GM12878 (cell line): ENCODE measurements around the gene ARHGAP12. TPM values are rescaled to one million over a fixed set of nuclear protein-coding genes. Genes with fewer than 3 reads are reported as not detected.

Source experiments
- ATAC-seq: fragments of 200-7000 bp; cut with Tn5 transposase; 3 replicates; pipeline ENCODE4 v1.9.1; 2020; ENCODE audit warnings: mild to moderate bottlenecking, moderate library complexity
- Bru-seq: library from RNA; stranded (reverse); fragments of 400-500 nt; gene quantifications from one replicate; lab custom pipeline; 2021; lab: Mats Ljungman, UMichigan
- BruChase-seq, 2 experiments: library from RNA; stranded (reverse); fragments of 400-500 nt; gene quantifications; one replicate each; lab custom pipeline; 2021; lab: Mats Ljungman, UMichigan
- BruUV-seq: library from RNA; stranded (reverse); fragments of 400-500 nt; replicated peaks from 2 replicates; lab custom pipeline; 2021; lab: Mats Ljungman, UMichigan
- CTCF ChIA-PET: fragments of 300-600 bp; sonication (Branson Sonifier 250); formaldehyde crosslinking; extraction: SDS; loops from one replicate; lab custom pipeline; 2021; ENCODE audit warnings: inconsistent platforms; lab: Yijun Ruan, JAX
- POLR2A ChIA-PET: fragments of 350-600 bp; formaldehyde crosslinking; extraction: SDS; loops from one replicate; lab custom pipeline; 2021; ENCODE audit warnings: inconsistent platforms; lab: Charles Lee
- RAD21 ChIA-PET: fragments of 300-600 bp; sonication (Branson Sonifier 250); formaldehyde crosslinking; loops from one replicate; lab custom pipeline; 2023; ENCODE audit warnings: antibody characterized with exemption; ENCODE audit not compliant: unreplicated experiment; lab: Charles Lee
- SMC1A ChIA-PET: fragments of 300-600 bp; sonication (Branson Sonifier 250); formaldehyde crosslinking; loops from one replicate; lab custom pipeline; 2023; ENCODE audit not compliant: unreplicated experiment, uncharacterized antibody; lab: Charles Lee
- DNase-seq: peaks from one replicate; pipeline ENCODE4 v3.0.0-alpha.2; 2011; ENCODE audit warnings: low read depth, low spot score
- FAIRE-seq: peaks from 3 replicates; lab custom pipeline; 2011; peaks lifted over from hg19 to GRCh38; lab: Jason Lieb, UNC
- H2AFZ ChIP-seq: 2 replicates; pipeline ENCODE4 v1.6.0; 2011; ENCODE audit warnings: low read depth, low read length, control low read depth; ENCODE audit not compliant: control insufficient read depth
- H3K27ac ChIP-seq: 2 replicates; pipeline ENCODE4 v1.5.1; 2011; ENCODE audit warnings: control low read depth; ENCODE audit not compliant: control insufficient read depth, insufficient read depth
- H3K27me3 ChIP-seq, 2 experiments: replicated peaks in 1 of 2; 2 replicates each; pipeline versions ENCODE4 v1.6.0 to v1.6.1; 2011; ENCODE audit warnings: low read length in 1 of 2; ENCODE audit not compliant: control insufficient read depth in 2 of 2, insufficient read depth in 2 of 2
- H3K36me3 ChIP-seq, 2 experiments: 2 replicates each; pipeline ENCODE4 v1.5.1; 2011; ENCODE audit warnings: low read length in 1 of 2; ENCODE audit not compliant: control insufficient read depth in 2 of 2, insufficient read depth in 2 of 2
- H3K4me1 ChIP-seq: 2 replicates; pipeline ENCODE4 v1.6.1; 2011; ENCODE audit warnings: mild to moderate bottlenecking, low read length, moderate library complexity, mixed read lengths; ENCODE audit not compliant: control insufficient read depth, insufficient read depth
- H3K4me2 ChIP-seq: 2 replicates; pipeline ENCODE4 v1.6.0; 2011; ENCODE audit warnings: control low read depth; ENCODE audit not compliant: control insufficient read depth, insufficient read depth
- H3K4me3 ChIP-seq: fragments of 200-600 bp; sonication (generic); 2 replicates; pipeline ENCODE4 v1.5.1; 2016
- H3K79me2 ChIP-seq: 2 replicates; pipeline ENCODE4 v1.6.0; 2011; ENCODE audit warnings: low read length; ENCODE audit not compliant: control insufficient read depth, insufficient read depth
- H3K9ac ChIP-seq: 2 replicates; pipeline ENCODE4 v1.8.0; 2011; ENCODE audit warnings: low read length, control low read depth, mixed read lengths; ENCODE audit not compliant: control insufficient read depth, insufficient read depth
- H3K9me3 ChIP-seq: replicated peaks from 3 replicates; pipeline ENCODE4 v1.5.1; 2011; ENCODE audit warnings: mild to moderate bottlenecking, low read length; ENCODE audit not compliant: control insufficient read depth, insufficient read depth
- H4K20me1 ChIP-seq: 2 replicates; pipeline ENCODE4 v1.6.0; 2011; ENCODE audit not compliant: control insufficient read depth, insufficient read depth
- ATF3 ChIP-seq: IDR thresholded peaks from 2 replicates; pipeline ENCODE4 v1.6.1; 2011; ENCODE audit warnings: low read depth, mild to moderate bottlenecking, low read length, moderate library complexity, borderline replicate concordance; ENCODE audit errors: extremely low read depth
- BMI1 ChIP-seq: fragments of 450-650 bp; IDR thresholded peaks from 2 replicates; pipeline ENCODE4 v1.6.1; 2016; ENCODE audit warnings: mild to moderate bottlenecking, moderate library complexity, borderline replicate concordance
- CHD1 ChIP-seq: IDR thresholded peaks from 2 replicates; pipeline ENCODE4 v1.6.1; 2012; ENCODE audit warnings: low read depth, low read length, improper control_type of control experiment
- CREM ChIP-seq: IDR thresholded peaks from 2 replicates; pipeline ENCODE4 v1.6.1; 2014; ENCODE audit warnings: antibody characterized with exemption, low read depth
- DPF2 ChIP-seq: fragments of 450-650 bp; IDR thresholded peaks from 2 replicates; pipeline ENCODE4 v1.6.1; 2017; ENCODE audit warnings: mild to moderate bottlenecking
- E4F1 ChIP-seq: fragments of 450-650 bp; IDR thresholded peaks from 2 replicates; pipeline ENCODE4 v1.6.1; 2018; ENCODE audit warnings: borderline replicate concordance, mild to moderate bottlenecking; ENCODE audit not compliant: partially characterized antibody
- EED ChIP-seq: sonication (generic); IDR thresholded peaks from 2 replicates; pipeline ENCODE4 v1.6.1; 2016; ENCODE audit warnings: antibody characterized with exemption, low read depth
- FOS ChIP-seq: IDR thresholded peaks from 3 replicates; pipeline ENCODE4 v1.6.1; 2011; ENCODE audit warnings: borderline replicate concordance; ENCODE audit not compliant: insufficient read length; ENCODE audit errors: extremely low read depth
- HDGF ChIP-seq: fragments of 450-650 bp; IDR thresholded peaks from 2 replicates; pipeline ENCODE4 v1.6.1; 2016; ENCODE audit warnings: antibody characterized with exemption
- IKZF1 ChIP-seq: fragments of 450-650 bp; conservative IDR thresholded peaks from 2 replicates; pipeline ENCODE4 v1.6.1; 2017; ENCODE audit warnings: antibody characterized with exemption, mild to moderate bottlenecking
- JUNB ChIP-seq: IDR thresholded peaks from 2 replicates; pipeline ENCODE4 v1.6.1; 2016; ENCODE audit warnings: antibody characterized with exemption, mild to moderate bottlenecking
- KDM1A ChIP-seq: fragments of 200-600 bp; sonication (generic); IDR thresholded peaks from 2 replicates; pipeline ENCODE4 v1.6.1; 2016; ENCODE audit warnings: borderline replicate concordance
- KLF5 ChIP-seq: fragments of 450-650 bp; IDR thresholded peaks from 2 replicates; pipeline ENCODE4 v1.6.1; 2014; ENCODE audit warnings: mild to moderate bottlenecking; ENCODE audit not compliant: partially characterized antibody
- POU2F2 ChIP-seq: IDR thresholded peaks from 3 replicates; pipeline ENCODE4 v1.6.1; 2011; ENCODE audit warnings: low read depth, mild to moderate bottlenecking, low read length, borderline replicate concordance
- WGBS: methylation state at CpG from one replicate; pipeline ENCODE4 v1.1.6; 2016; ENCODE audit warnings: low lambda C conversion rate; ENCODE audit not compliant: insufficient replicate concordance, insufficient coverage; ENCODE audit errors: missing lambda C conversion rate; 5-methylcytosine and 5-hydroxymethylcytosine counted together
- in situ Hi-C: fragments of 300-500 bp; cut with MboI; formaldehyde crosslinking; loops from 9 replicates; pipeline ENCODE4 v1.14.3; 2018; ENCODE audit warnings: mixed read lengths
- intact Hi-C: fragments of 100-400 bp; cut with micrococcal nuclease; formaldehyde crosslinking; loops from one replicate; pipeline ENCODE4 v1.14.2; 2022; ENCODE audit not compliant: unreplicated experiment
- long read RNA-seq, 2 experiments: library from polyadenylated mRNA; unstranded; transcript quantifications; one replicate each; pipeline ENCODE4 v2.0.0, GENCODE V29; 2019 to 2020
- polyA minus RNA-seq, 3 experiments: library from RNA; depleted of rRNA, polyadenylated mRNA; stranded (reverse); fragments of >200 nt; gene quantifications; 2 replicates each; pipeline ENCODE4 v1.2.3, GENCODE V29; 2011
- polyA plus RNA-seq, 11 experiments: library from polyadenylated mRNA; depleted of rRNA in 4 of 11; unstranded in 6 of 11; stranded (reverse) in 5 of 11; fragments of >200 nt; fragmentation: Nextera tagmentation in 4 of 11; fragmentation: Illumina TruSeq in 1 of 11; extraction: Ambion mirVana in 4 of 11; extraction: Trizol in 1 of 11; gene quantifications; 1 replicate in 1 of 11; 2 replicates in 10 of 11; pipeline versions ENCODE4 v1.2.1 to v1.2.3, GENCODE V29; 2011 to 2016; ENCODE audit warnings: inconsistent platforms in 2 of 11, missing spikeins in 2 of 11, low read depth in 1 of 11
- total RNA-seq, 4 experiments: library from RNA; depleted of rRNA in 3 of 4; stranded (reverse); fragments of >200 nt in 3 of 4; fragmentation: Illumina TruSeq in 1 of 4; extraction: Trizol in 1 of 4; gene quantifications; 2 replicates each; pipeline versions ENCODE4 v1.2.1 to v1.2.3, GENCODE V29; 2013 to 2021

ARHGAP12 gene
- total RNA-seq (2013; cell fraction: nucleolus; rRNA removed): 88.4 and 89.2 TPM in 2 replicates
- total RNA-seq (2014; rRNA removed) (9.7 and 12.2 TPM in 2 replicates), total RNA-seq (2014; rRNA removed; fragmentation: Illumina TruSeq; extraction: Trizol) (12.9 and 13.5 TPM in 2 replicates), total RNA-seq (2021) (7.4 and 8.2 TPM in 2 replicates), polyA plus RNA-seq (2011; rRNA removed) (15.6 and 25.0 TPM in 2 replicates), polyA plus RNA-seq (2014; fragmentation: Illumina TruSeq; extraction: Trizol) (9.4 and 12.2 TPM in 2 replicates), polyA plus RNA-seq (2014; fragmentation: Nextera tagmentation; extraction: Ambion mirVana) (1 to 10 TPM; 5.4 to 7.7 TPM), polyA plus RNA-seq (2014; rRNA removed) (5.6 and 7.4 TPM in 2 replicates), polyA plus RNA-seq (2016; fragmentation: Nextera tagmentation; extraction: Ambion mirVana) (10 to 100 TPM in 1 of 2 experiments, 1 to 10 TPM in 1; 6.0 to 10.6 TPM), polyA minus RNA-seq (2011; rRNA and poly(A)+ RNA removed) (16.9 and 22.2 TPM in 2 replicates), Bru-seq, nascent RNA (percentile 82 among the genes with signal in this experiment), BruChase-seq, experiment 1, labeled RNA remaining after a 6-hour chase (percentile 79 among the genes with signal in this experiment), BruChase-seq, experiment 2, labeled RNA remaining after a 2-hour chase (percentile 84 among the genes with signal in this experiment)
- 3.6 TPM for polyA plus RNA-seq (2011; ENCODE audit: low read depth)
- 4.1 and 4.9 TPM in 2 replicates for polyA plus RNA-seq (2011; cell fraction: cytosol; rRNA removed)
- 17.7 and 21.0 TPM in 2 replicates for polyA plus RNA-seq (2011; cell fraction: nucleus; rRNA removed)
- polyA plus RNA-seq (2012): 7.6 and 11.1 TPM in 2 replicates
- polyA minus RNA-seq (2011; cell fraction: cytosol; rRNA and poly(A)+ RNA removed): 7.8 and 11.5 TPM in 2 replicates
- 21.4 and 24.6 TPM in 2 replicates for polyA minus RNA-seq (2011; cell fraction: nucleus; rRNA and poly(A)+ RNA removed)
- long read RNA-seq, experiment 1, partial matches to known transcripts: 2 of 4 reads
- long read RNA-seq, experiment 1, other reads (novel, unspliced or antisense): 2 of 4 reads
- long read RNA-seq, experiment 2, partial matches to known transcripts: 37 of 44 reads
- long read RNA-seq, experiment 2, other reads (novel, unspliced or antisense): 7 of 44 reads

- RAD21 ChIA-PET: interaction anchor here (0.9 to 3.6 kb wide), 5 partner anchors 7 to 67 kb away, joined by 3 to 47 read pairs (median 4); no protein-coding TSS in a partner anchor
- CTCF ChIA-PET: interaction anchor here (1.2 to 3.1 kb wide), 4 partner anchors 12 to 79 kb away, joined by 3 to 39 read pairs (median 6); no protein-coding TSS in a partner anchor
- intact Hi-C loops: loop anchor here (5.0 to 10.0 kb wide), 2 partner anchors 51 to 446 kb away; no protein-coding TSS in a partner anchor
- Histone ChIP-seq H3K27ac (peak within 1 kb of the TSS; percentile 53), H3K4me3 (peak within 1 kb of the TSS; percentile 70), H2AFZ (peak within 1 kb of the TSS; percentile 85), H4K20me1 (no peaks in the 10 kb centered on the region), H3K9me3 (no peaks in the 10 kb centered on the region), H3K79me2 (peaks cover 32% of the 10 kb centered on the region), H3K27me3 (no peaks in the 10 kb centered on the region), H3K9ac (peak within 1 kb of the TSS; percentile 82), H3K36me3 (no peaks in the 10 kb centered on the region), H3K4me1 (peaks cover 14% of the 10 kb centered on the region), H3K4me2 (peak within 1 kb of the TSS; percentile 95)
- in situ Hi-C loops: no loop called here
- DNase-seq (no peak), ATAC-seq (peak; percentile 84), FAIRE-seq (no peak)
- POLR2A ChIA-PET: interaction anchor here (0.9 to 2.0 kb wide), 7 partner anchors 28 to 1232 kb away, joined by 3 to 14 read pairs (median 3); no protein-coding TSS in a partner anchor
- under 1% methylated on average over 72 of the region's 92 CpGs for WGBS
- SMC1A ChIA-PET: interaction anchor here (0.8 to 3.5 kb wide), 8 partner anchors 15 to 92 kb away, joined by 3 to 46 read pairs (median 4); no protein-coding TSS in a partner anchor
- no TSS peak for BruUV-seq
- no peak for TF ChIP-seq BMI1
- no peak for TF ChIP-seq JUNB
- peak; percentile 81; the same call in 1 of the 2 replicates for TF ChIP-seq DPF2
- TF ChIP-seq ATF3: peak; percentile 85
- peak; percentile 23 for TF ChIP-seq FOS
- peak; percentile 75 for TF ChIP-seq IKZF1
- no peak for TF ChIP-seq CHD1
- no peak for TF ChIP-seq KDM1A
- TF ChIP-seq E4F1: no peak
- TF ChIP-seq POU2F2: 0 out of 3 replicates have a peak, but pooled peaks have one; percentile 8
- TF ChIP-seq EED: 0 out of 2 replicates have a peak, but pooled peaks have one; percentile 11
- TF ChIP-seq HDGF: no peak
- 0 out of 2 replicates have a peak, but pooled peaks have one; percentile 10 for TF ChIP-seq CREM
- TF ChIP-seq KLF5: no peak
Measured at GRCh38 chr10:31928549-31929260, at the start of gene ARHGAP12. Gene ARHGAP12, minus strand, starts transcription at chr10:31928831. Its CDS starts 19,976 bp downstream, at chr10:31908855.
